Panc1 (cell line): Measurements from ENCODE around the gene CDAN1. TPM values are rescaled to one million over a fixed set of nuclear protein-coding genes. Genes with fewer than 3 reads are reported as not detected.

Experiments used
- ATAC-seq: fragments of 200-7000 bp; cut with Tn5 transposase; 2 replicates; pipeline ENCODE4 v1.9.1; 2020; ENCODE audit warnings: mild to moderate bottlenecking, moderate library complexity
- BruUV-seq: library from RNA; stranded (reverse); fragments of 400-500 nt; replicated peaks from 2 replicates; lab custom pipeline; 2021; lab: Mats Ljungman, UMichigan
- CTCF ChIA-PET: fragments of 300-600 bp; sonication (Branson Sonifier 250); formaldehyde crosslinking; loops from one replicate; lab custom pipeline; 2022; ENCODE audit warnings: antibody characterized with exemption; lab: Charles Lee
- POLR2A ChIA-PET: fragments of 300-600 bp; sonication (Branson Sonifier 250); formaldehyde crosslinking; loops from one replicate; lab custom pipeline; 2022; ENCODE audit warnings: antibody characterized with exemption; lab: Charles Lee
- DNase-seq: peaks from one replicate; pipeline ENCODE4 v3.0.0-alpha.2; 2010; ENCODE audit warnings: low read depth, low spot score
- H3K27ac ChIP-seq: 2 replicates; pipeline ENCODE4 v1.5.1; 2011; ENCODE audit warnings: mild to moderate bottlenecking, low read length, inconsistent platforms
- H3K27me3 ChIP-seq: fragments of 200-500 bp; sonication (Bioruptor generic); 2 replicates; pipeline ENCODE4 v1.6.0; 2014; ENCODE audit warnings: low read length, inconsistent platforms; ENCODE audit not compliant: control insufficient read depth, insufficient read depth
- H3K36me3 ChIP-seq: fragments of 200-500 bp; sonication (Bioruptor generic); 2 replicates; pipeline ENCODE4 v1.5.1; 2014; ENCODE audit warnings: inconsistent platforms, mild to moderate bottlenecking, low read length, moderate library complexity; ENCODE audit not compliant: control insufficient read depth, insufficient read depth
- H3K4me1 ChIP-seq: 2 replicates; pipeline ENCODE4 v1.5.1; 2011; ENCODE audit warnings: inconsistent platforms, mild to moderate bottlenecking, low read length, moderate library complexity; ENCODE audit not compliant: control insufficient read depth, insufficient read depth
- H3K4me3 ChIP-seq, 2 experiments: 2 replicates each; pipeline ENCODE4 v1.5.1; 2011 to 2012; ENCODE audit warnings: low read depth in 2 of 2, low read length in 2 of 2, mild to moderate bottlenecking in 2 of 2, inconsistent platforms in 1 of 2, moderate library complexity in 1 of 2
- H3K9me3 ChIP-seq: fragments of 200-500 bp; sonication (Bioruptor generic); 2 replicates; pipeline ENCODE4 v1.5.1; 2014; ENCODE audit warnings: low read depth, mild to moderate bottlenecking, inconsistent platforms, low read length, moderate library complexity; ENCODE audit not compliant: control insufficient read depth, insufficient read depth
- POLR2AphosphoS5 ChIP-seq: IDR thresholded peaks from 2 replicates; pipeline ENCODE4 v1.6.1; 2012; ENCODE audit warnings: mild to moderate bottlenecking, low read depth, low read length, moderate library complexity
- SIN3A ChIP-seq: IDR thresholded peaks from 2 replicates; pipeline ENCODE4 v1.6.1; 2012; ENCODE audit warnings: low read depth, mild to moderate bottlenecking, low read length, moderate library complexity, borderline replicate concordance; ENCODE audit not compliant: insufficient read depth
- TCF7L2 ChIP-seq: IDR thresholded peaks from 2 replicates; pipeline ENCODE4 v1.6.1; 2011; ENCODE audit warnings: mild to moderate bottlenecking, low read depth, low read length, inconsistent platforms
- in situ Hi-C: cut with HindIII; loops from 2 replicates; pipeline ENCODE4 v1.10.0; 2016; ENCODE audit warnings: low sequenced_read_pairs, low pct_unique_long_range_greater_than_20kb
- intact Hi-C: fragments of 100-400 bp; cut with micrococcal nuclease; formaldehyde crosslinking; loops from one replicate; pipeline ENCODE4 v1.10.0; 2022; ENCODE audit not compliant: unreplicated experiment
- total RNA-seq: library from RNA; stranded (reverse); gene quantifications from one replicate; pipeline ENCODE4 v1.2.1, GENCODE V29; 2021; ENCODE audit not compliant: unreplicated experiment
- TF ChIP-seq, protein P1 (sequence below): fragments of 450-650 bp; IDR thresholded peaks from 2 replicates; pipeline ENCODE4 v1.5.1; 2017; ENCODE audit warnings: mild to moderate bottlenecking
- TF ChIP-seq, protein P2 (sequence below), 2 experiments: IDR thresholded peaks; 2 replicates each; pipeline ENCODE4 v1.6.1; 2011 to 2012; ENCODE audit warnings: low read depth in 2 of 2, control low read depth in 1 of 2, low read length in 1 of 2, mild to moderate bottlenecking in 1 of 2, moderate library complexity in 1 of 2; ENCODE audit not compliant: insufficient read depth in 1 of 2

CDAN1 gene
- total RNA-seq, 1 experiment from 2014 or later, result 41.1 TPM

DNA sequence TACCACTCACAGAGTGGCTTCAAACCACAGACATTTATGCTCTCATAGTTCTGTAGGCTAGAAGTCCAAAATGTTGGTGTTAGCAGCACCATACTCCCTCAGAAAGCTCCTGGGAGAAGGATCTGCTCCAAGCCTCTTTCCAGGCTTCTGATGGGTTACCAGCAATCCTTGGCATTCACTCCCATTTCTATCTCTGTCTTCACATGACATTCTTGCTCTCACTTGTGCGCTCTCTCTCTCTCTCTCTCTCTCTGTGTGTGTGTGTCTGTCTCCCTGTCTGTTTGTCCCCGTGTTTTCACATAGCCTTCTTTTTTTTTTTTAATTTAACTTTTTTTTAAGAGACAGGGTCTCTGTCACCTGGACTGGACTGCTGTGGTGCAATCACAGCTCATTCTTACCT lies 26.3 kb downstream of the CDAN1 start:
- TF ChIP-seq TCF7L2, result no peak
- TF ChIP-seq, protein P1, sequence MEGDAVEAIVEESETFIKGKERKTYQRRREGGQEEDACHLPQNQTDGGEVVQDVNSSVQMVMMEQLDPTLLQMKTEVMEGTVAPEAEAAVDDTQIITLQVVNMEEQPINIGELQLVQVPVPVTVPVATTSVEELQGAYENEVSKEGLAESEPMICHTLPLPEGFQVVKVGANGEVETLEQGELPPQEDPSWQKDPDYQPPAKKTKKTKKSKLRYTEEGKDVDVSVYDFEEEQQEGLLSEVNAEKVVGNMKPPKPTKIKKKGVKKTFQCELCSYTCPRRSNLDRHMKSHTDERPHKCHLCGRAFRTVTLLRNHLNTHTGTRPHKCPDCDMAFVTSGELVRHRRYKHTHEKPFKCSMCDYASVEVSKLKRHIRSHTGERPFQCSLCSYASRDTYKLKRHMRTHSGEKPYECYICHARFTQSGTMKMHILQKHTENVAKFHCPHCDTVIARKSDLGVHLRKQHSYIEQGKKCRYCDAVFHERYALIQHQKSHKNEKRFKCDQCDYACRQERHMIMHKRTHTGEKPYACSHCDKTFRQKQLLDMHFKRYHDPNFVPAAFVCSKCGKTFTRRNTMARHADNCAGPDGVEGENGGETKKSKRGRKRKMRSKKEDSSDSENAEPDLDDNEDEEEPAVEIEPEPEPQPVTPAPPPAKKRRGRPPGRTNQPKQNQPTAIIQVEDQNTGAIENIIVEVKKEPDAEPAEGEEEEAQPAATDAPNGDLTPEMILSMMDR, result no peak
- TF ChIP-seq POLR2AphosphoS5, result no peak
- no peak for TF ChIP-seq SIN3A
- TF ChIP-seq, protein P2, sequence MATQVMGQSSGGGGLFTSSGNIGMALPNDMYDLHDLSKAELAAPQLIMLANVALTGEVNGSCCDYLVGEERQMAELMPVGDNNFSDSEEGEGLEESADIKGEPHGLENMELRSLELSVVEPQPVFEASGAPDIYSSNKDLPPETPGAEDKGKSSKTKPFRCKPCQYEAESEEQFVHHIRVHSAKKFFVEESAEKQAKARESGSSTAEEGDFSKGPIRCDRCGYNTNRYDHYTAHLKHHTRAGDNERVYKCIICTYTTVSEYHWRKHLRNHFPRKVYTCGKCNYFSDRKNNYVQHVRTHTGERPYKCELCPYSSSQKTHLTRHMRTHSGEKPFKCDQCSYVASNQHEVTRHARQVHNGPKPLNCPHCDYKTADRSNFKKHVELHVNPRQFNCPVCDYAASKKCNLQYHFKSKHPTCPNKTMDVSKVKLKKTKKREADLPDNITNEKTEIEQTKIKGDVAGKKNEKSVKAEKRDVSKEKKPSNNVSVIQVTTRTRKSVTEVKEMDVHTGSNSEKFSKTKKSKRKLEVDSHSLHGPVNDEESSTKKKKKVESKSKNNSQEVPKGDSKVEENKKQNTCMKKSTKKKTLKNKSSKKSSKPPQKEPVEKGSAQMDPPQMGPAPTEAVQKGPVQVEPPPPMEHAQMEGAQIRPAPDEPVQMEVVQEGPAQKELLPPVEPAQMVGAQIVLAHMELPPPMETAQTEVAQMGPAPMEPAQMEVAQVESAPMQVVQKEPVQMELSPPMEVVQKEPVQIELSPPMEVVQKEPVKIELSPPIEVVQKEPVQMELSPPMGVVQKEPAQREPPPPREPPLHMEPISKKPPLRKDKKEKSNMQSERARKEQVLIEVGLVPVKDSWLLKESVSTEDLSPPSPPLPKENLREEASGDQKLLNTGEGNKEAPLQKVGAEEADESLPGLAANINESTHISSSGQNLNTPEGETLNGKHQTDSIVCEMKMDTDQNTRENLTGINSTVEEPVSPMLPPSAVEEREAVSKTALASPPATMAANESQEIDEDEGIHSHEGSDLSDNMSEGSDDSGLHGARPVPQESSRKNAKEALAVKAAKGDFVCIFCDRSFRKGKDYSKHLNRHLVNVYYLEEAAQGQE (IDR thresholded peaks at IDR 0.05; ENCODE audit: insufficient read depth in 1 of 2, low read depth in 2 of 2, low read length in 1 of 2), result no peak
- POLR2A ChIA-PET, result interaction anchor here (0.7 kb wide), 1 partner anchor 209 kb away, joined by 5 read pairs; no protein-coding TSS in a partner anchor
- H3K4me3 ChIP-seq, result no peak overlapping the region
- no peaks in the 10 kb centered on the region for H3K36me3 ChIP-seq
- H3K27me3 ChIP-seq, result no peaks in the 10 kb centered on the region
- intact Hi-C loops, result no loop called here
- no peak for DNase-seq
- H3K27ac ChIP-seq, result no peak overlapping the region
- in situ Hi-C loops, result no loop called here
- CTCF ChIA-PET, result no interaction called here
- H3K4me1 ChIP-seq, result no peaks in the 10 kb centered on the region
- BruUV-seq, result no TSS peak
- ATAC-seq, result no peak
- no peaks in the 10 kb centered on the region for H3K9me3 ChIP-seq

DNA sequence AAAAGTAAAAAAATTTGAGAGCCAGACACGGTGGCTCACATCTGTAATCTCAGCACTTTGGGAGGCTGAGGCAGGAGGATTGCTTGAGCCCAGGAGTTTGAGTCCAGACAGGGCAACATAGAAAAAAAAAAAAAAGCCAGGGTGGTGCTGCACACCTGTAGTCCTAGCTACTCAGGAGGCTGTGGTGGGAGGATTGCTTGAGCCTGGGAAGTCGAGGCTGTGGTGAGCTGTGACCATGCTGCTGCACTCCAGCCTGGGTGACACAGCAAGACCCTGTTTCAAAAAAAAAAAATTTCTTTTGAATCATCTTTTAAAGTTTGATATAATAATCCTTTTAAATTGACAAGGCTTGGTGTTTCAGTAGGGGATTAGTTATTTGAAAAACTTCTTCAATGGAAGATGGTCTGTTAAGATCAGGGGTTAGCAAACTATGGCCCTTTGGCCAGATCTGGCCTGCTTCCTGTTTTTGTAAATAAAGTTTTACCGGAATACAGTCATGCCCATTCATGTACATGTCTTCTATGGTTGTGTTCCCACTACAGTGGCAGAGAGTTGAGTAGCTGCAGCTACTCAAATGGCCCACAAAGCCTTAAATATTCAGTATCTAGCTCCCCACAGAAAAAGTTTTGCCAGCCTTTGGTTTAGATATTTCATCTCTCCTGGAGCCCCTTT lies 28.9 kb downstream of the CDAN1 start:
- BruUV-seq, result no TSS peak
- ChIA-PET POLR2A (no interaction called here), CTCF (interaction anchor here (0.6 kb wide), 1 partner anchor 303 kb away, joined by 3 read pairs; no protein-coding TSS in a partner anchor)
- DNase-seq, result no peak
- Histone ChIP-seq H3K4me1 (no peaks in the 10 kb centered on the region), H3K27me3 (no peaks in the 10 kb centered on the region), H3K4me3 (no peak overlapping the region), H3K36me3 (no peaks in the 10 kb centered on the region), H3K27ac (no peak overlapping the region), H3K9me3 (no peaks in the 10 kb centered on the region)
- in situ Hi-C loops, result no loop called here
- no peak for ATAC-seq
- TF ChIP-seq, protein P1, result no peak
- TF ChIP-seq, protein P2 (IDR thresholded peaks at IDR 0.05; ENCODE audit: insufficient read depth in 1 of 2, low read depth in 2 of 2, low read length in 1 of 2), result no peak
- TF ChIP-seq POLR2AphosphoS5, result no peak
- no peak for TF ChIP-seq SIN3A
- no peak for TF ChIP-seq TCF7L2
- intact Hi-C loops, result no loop called here
